G401.6 (cell line): Measurements from ENCODE around the gene PTPRO.

Experiments used
- FAIRE-seq: peaks from 2 replicates; lab custom pipeline; 2012; peaks lifted over from hg19 to GRCh38; lab: Jason Lieb, UNC

PTPRO gene

DNA sequence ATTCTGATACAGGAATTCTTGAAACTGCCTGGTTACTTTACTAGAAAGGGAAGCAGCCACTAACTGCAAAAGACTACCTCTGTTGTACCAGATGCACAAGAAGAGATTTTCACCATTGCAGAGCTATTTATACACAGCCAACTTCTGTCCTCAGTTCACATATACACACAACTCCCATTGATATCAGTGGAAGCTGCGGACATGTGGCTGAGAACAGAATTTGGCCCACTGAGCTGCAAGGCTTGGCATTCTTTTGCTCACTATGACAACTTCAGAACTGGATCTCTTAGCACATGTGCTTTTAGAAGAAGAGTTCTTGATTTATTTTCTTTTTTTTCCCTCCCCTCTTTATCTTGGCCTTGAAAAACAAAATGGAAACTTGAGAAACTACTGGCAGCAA, 28.3 kb downstream of the PTPRO start:
- no peak for FAIRE-seq

DNA sequence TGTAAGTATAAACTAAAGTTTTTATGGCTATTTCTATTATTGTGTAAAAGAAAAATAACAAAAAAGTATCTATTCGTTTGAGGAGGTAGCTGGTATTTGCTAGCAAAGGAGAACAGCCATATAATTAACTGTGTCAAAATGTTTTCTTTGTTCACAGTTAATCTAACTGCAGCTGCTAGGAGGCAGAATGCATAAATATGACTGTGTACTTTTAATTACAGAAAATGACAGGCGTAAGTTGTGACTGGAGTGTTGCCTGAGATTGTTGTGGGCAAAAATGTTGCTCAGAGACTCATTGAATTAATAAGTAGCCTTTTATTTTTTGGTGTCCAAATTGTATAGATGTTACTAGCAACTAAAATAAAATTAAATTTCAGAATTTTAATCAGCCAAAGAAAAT, 33.5 kb downstream of the PTPRO start:
- no peak for FAIRE-seq

DNA sequence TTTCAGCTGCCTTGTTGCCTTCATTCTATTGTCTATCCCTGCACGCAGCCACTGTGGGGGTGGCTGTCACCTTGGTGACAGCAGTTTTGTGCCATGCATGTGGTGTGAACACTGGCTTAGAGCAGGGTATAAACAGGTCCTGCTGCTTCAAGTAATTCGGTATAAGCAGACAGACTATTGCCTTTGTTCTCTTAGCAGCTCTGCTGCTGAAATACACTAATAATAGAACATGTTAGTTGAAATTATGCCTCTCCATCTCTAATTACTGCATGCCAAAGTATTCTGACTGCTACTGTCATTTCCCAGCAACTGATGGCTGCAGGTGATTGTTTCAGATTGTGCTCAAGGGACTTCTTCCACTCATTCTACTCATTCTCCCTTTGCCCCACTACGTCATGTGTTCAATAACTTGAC, 34.6 kb downstream of the PTPRO start:
- no peak for FAIRE-seq

- FAIRE-seq: no peak
Measured at GRCh38 chr12:15364221-15365160, 42.2 kb downstream of the PTPRO start.

DNA sequence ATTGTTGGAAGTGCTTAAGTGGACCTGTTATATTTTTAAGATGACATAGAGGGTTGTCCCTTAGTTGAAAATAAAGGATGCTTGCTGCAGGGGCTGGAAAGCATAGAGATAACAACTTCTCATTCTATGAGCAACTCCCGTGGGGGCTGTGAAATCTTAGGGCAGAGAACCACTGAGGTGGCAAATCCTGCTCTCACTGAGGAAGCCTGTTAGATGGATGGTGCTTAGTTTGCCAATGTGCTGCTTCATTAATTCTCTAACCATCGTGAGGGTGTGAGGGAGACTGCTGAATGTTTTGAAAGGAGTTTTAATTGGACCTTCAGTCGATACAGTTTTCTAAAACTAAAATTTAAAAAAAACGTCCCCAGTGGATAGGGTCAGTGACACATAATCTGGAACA, 46.5 kb downstream of the PTPRO start:
- no peak for FAIRE-seq

GRCh38 chr12:15372352-15372751, 50.0 kb downstream of the PTPRO start:
- FAIRE-seq: no peak

- FAIRE-seq: no peak
Measured at GRCh38 chr12:15387772-15388171, 65.5 kb downstream of the PTPRO start.

DNA sequence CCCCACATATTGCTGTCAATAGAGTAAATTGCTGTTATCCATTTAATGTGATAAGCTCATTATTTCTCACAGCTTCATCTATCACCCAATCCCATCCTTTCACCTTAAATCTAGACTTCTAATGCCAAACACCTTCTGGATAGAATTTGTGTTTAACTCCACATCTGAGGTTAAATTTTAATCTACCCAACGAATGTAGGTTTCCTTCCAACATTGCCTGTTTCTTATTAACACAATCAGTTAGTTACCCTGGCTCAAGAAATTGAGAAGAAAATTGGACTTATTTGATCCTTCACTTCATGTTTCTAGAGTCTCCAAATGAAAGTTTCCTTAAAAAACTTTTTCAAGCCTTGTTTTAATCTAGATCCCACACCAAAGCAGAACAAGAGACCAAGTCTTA, 67.3 kb downstream of the PTPRO start:
- FAIRE-seq: no peak

GRCh38 chr12:15393037-15393436, 70.7 kb downstream of the PTPRO start:
- no peak for FAIRE-seq

- no peak for FAIRE-seq
Measured at GRCh38 chr12:15393995-15394394, 71.7 kb downstream of the PTPRO start.

DNA sequence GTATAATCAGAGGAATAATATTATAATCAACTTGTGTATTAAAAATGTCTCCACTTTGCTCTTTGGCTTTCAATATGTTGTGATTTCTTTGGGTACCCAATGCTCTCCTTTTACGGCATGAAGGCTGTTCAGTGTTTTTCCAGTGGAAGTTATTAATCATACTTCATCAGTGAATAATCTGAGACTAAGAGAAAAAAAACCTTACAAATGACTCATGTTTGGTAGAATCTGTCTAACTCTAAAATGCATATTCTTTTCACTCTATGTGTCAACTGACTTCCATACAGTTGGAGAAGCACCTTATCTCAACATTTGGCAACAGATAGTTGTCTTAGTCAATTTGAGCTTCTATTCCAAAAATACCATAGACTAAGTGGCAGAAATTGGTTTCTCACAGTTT, 82.2 kb downstream of the PTPRO start:
- no peak for FAIRE-seq

DNA sequence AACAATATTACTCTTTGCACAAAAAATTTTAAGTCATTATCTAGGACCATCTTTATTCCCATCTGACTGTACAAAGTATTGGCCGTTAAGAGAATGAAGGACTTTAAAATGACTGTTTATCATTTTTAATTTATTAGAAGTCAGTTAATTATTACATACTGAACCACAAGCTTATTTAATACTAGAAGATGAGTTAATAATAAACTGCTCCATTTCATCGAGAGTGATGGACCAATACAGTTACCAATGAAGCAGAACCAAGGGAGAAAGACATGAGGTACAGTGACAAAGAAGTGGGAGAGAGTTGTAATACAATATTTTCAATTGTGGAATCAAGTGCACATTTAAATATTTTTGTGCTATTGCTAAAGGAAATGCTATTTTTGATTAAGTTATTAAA, 83.3 kb downstream of the PTPRO start:
- FAIRE-seq: no peak

- FAIRE-seq: no peak
Measured at GRCh38 chr12:15407025-15407424, 84.7 kb downstream of the PTPRO start.

- FAIRE-seq: no peak
Measured at GRCh38 chr12:15411842-15412241, 89.5 kb downstream of the PTPRO start.

- FAIRE-seq: no peak
Measured at GRCh38 chr12:15417691-15418090, 95.4 kb downstream of the PTPRO start.

DNA sequence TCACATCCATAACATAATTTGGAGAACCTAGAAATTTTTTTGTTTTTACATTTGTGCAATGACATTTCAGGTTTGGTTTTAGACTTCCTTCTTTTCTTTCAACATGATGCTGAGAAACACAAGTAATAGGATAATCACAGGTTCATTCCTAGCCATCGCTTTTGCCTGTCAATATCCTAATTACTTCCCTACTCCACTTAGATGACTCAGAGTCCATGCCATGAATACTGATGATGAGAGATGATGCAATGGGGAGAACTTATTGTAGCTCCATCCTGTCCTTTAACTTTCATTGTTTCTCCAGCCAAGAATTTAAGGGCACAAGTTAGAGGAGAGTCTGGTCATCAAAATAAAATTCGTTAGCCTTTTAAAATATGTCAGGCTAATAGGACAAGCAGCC, 101.3 kb downstream of the PTPRO start:
- FAIRE-seq: no peak

DNA sequence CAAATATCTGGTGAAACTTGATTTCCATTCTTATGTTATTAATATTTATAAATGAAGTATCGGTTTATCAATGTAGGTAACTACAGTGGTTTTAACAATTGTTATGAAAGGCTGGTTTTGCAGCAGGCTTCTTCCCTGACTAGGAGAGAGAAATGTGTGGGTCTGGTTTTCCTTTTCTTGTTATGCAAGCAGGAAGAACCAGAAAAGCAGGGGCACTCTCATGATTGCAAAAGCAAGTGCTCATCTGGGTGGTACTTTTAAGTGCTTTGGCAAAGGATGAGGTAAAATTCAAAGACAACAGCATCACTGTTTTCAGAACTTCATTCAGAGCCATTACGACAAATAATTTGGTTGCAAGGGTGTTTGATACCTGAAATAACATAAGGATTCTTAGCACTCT, 105.6 kb downstream of the PTPRO start:
- no peak for FAIRE-seq

DNA sequence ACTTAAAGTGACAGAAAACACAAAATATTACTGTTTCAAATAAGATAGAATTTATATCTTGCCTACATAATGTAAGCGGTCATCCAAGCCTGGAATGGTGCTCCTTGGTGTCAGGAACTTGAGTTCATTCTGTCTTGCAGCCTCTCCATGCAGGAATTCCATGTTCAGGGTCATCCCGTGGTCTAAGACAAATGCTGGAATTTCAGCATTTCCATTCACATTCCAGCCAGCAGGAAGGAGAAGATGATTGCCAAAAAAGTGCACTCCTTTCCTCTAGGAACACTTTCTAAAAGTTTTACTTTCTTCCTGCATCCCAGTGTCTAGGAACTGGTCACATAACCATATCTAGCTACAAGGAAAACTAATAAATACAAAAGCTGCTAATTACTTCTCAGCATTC, 106.3 kb downstream of the PTPRO start:
- no peak for FAIRE-seq

GRCh38 chr12:15429262-15429661, 107.0 kb downstream of the PTPRO start:
- FAIRE-seq: no peak

- no peak for FAIRE-seq
Measured at GRCh38 chr12:15435597-15435996, 113.3 kb downstream of the PTPRO start.

- FAIRE-seq: no peak
Measured at GRCh38 chr12:15439459-15439858, 117.2 kb downstream of the PTPRO start.

DNA sequence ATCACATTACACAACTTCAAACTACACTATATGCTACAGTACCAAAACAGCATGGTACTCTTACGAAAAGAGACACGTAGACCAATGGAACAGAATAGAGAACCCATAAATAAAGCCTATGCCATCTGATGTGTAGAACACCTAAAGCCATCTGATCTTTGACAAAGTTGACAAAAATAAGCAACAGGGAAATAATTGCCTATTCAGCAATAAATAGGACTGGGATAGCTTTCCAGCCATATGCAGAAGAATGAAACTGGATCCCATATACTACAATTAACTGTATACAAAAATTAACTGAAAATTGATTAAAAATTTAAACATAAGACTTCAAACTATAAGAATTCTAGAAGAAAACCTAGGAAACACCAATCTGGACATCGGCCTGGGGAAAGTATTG, 120.7 kb downstream of the PTPRO start:
- FAIRE-seq: no peak

GRCh38 chr12:15443611-15444010, 121.3 kb downstream of the PTPRO start:
- no peak for FAIRE-seq

DNA sequence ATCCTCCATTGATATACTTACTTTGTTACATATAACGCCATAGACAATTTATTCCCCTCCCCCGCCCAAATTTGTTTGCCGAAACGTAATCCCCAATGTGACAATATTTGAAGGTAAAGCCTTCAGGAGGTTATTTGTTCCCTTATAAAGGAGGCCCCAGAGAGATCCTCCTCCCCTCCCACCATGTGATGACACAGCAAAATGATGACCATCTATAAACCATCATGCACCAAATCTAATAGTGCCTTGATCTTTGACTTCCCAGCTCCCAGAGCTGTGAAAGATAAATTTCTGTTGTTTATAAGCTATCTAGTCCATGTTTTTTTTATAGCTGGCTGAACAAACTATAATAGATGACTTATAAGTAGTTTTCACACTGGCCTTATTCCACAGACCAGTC, 122.2 kb downstream of the PTPRO start:
- no peak for FAIRE-seq
